HepG2 (cell line): Measurements from ENCODE around the gene RERE. TPM values are rescaled to one million over a fixed set of nuclear protein-coding genes. Genes with fewer than 3 reads are reported as not detected.
A peak's percentile ranks its signal among the peaks of the same experiment; 100 is the strongest.

ENCODE experiments used
- ATAC-seq: fragments of 200-7000 bp; cut with Tn5 transposase; 3 replicates; pipeline ENCODE4 v1.9.1; 2020; ENCODE audit warnings: mild to moderate bottlenecking, moderate library complexity
- BruUV-seq: library from RNA; stranded (reverse); fragments of 400-500 nt; replicated peaks from 2 replicates; lab custom pipeline; 2021; lab: Mats Ljungman, UMichigan
- CTCF ChIA-PET: fragments of 300-600 bp; formaldehyde crosslinking; extraction: SDS; loops from one replicate; lab custom pipeline; 2021; ENCODE audit warnings: low total read pairs, inconsistent platforms, low intra/inter-chr PET ratio; lab: Yijun Ruan, JAX
- POLR2A ChIA-PET: fragments of 350-600 bp; sonication (Branson Sonifier 250); formaldehyde crosslinking; loops from one replicate; lab custom pipeline; 2020; ENCODE audit warnings: antibody characterized with exemption, inconsistent platforms; lab: Yijun Ruan, JAX
- DNase-seq: peaks from one replicate; pipeline ENCODE4 v3.0.0-alpha.2; 2015; ENCODE audit warnings: low spot score
- FAIRE-seq: peaks from 3 replicates; lab custom pipeline; 2011; peaks lifted over from hg19 to GRCh38; lab: Jason Lieb, UNC
- H2AFZ ChIP-seq: one replicate; pipeline ENCODE4 v1.6.1; 2011; ENCODE audit warnings: low read length, inconsistent platforms
- H3K27ac ChIP-seq: fragments of 300-600 bp; 3 replicates; pipeline ENCODE4 v1.8.0; 2011; ENCODE audit warnings: mixed run types, mild to moderate bottlenecking, mixed read lengths, low read length, inconsistent platforms; ENCODE audit not compliant: insufficient read depth; ENCODE audit errors: extremely low read length
- H3K27me3 ChIP-seq, 2 experiments: fragments of 200-600 bp in 1 of 2; 2 replicates in 1 of 2; 3 replicates in 1 of 2; pipeline versions ENCODE4 v1.6.0 to v1.8.0; 2011; ENCODE audit warnings: low read length in 2 of 2, mild to moderate bottlenecking in 2 of 2, moderate library complexity in 2 of 2, inconsistent platforms in 1 of 2; ENCODE audit not compliant: insufficient read depth in 2 of 2, control insufficient read depth in 1 of 2
- H3K36me3 ChIP-seq, 2 experiments: fragments of 200-600 bp in 1 of 2; replicated peaks in 1 of 2; 2 replicates in 1 of 2; 3 replicates in 1 of 2; pipeline versions ENCODE4 v1.5.1 to v1.8.0; 2011; ENCODE audit warnings: low read length in 2 of 2, inconsistent platforms in 1 of 2; ENCODE audit not compliant: insufficient read depth in 2 of 2, control insufficient read depth in 1 of 2
- H3K4me1 ChIP-seq: 2 replicates; pipeline ENCODE4 v1.5.1; 2012; ENCODE audit warnings: low read length, inconsistent platforms; ENCODE audit not compliant: insufficient read depth
- H3K4me2 ChIP-seq: 2 replicates; pipeline ENCODE4 v1.6.0; 2011; ENCODE audit warnings: low read depth, low read length, inconsistent platforms
- H3K4me3 ChIP-seq, 3 experiments: fragments of 200-600 bp in 1 of 3; sonication (generic), shearing (Covaris generic) in 1 of 3; replicated peaks in 1 of 3; 2 replicates each; pipeline ENCODE4 v1.5.1; 2011 to 2016; ENCODE audit warnings: low read length in 3 of 3, inconsistent platforms in 2 of 3, low read depth in 2 of 3, mild to moderate bottlenecking in 2 of 3, control low read depth in 1 of 3, mixed read lengths in 1 of 3; ENCODE audit not compliant: insufficient read depth in 1 of 3
- H3K79me2 ChIP-seq: one replicate; pipeline ENCODE4 v1.6.1; 2011; ENCODE audit warnings: low read length, inconsistent platforms; ENCODE audit not compliant: insufficient read depth
- H3K9ac ChIP-seq: 2 replicates; pipeline ENCODE4 v1.6.0; 2011; ENCODE audit warnings: mild to moderate bottlenecking, low read depth, low read length, inconsistent platforms; ENCODE audit not compliant: insufficient read depth
- H3K9me3 ChIP-seq: 2 replicates; pipeline ENCODE4 v1.5.1; 2012; ENCODE audit warnings: mild to moderate bottlenecking, low read length
- H4K20me1 ChIP-seq: 2 replicates; pipeline ENCODE4 v1.6.0; 2011; ENCODE audit warnings: inconsistent platforms, mild to moderate bottlenecking, low read length, moderate library complexity; ENCODE audit not compliant: insufficient read depth
- HDAC2 ChIP-seq: sonication (generic); formaldehyde crosslinking; IDR thresholded peaks from 2 replicates; pipeline ENCODE4 v1.4.0; 2020; ENCODE audit warnings: missing genetic modification reagents
- NCOA1 ChIP-seq: sonication (generic); formaldehyde crosslinking; IDR thresholded peaks from 2 replicates; pipeline ENCODE4 v1.9.0; 2021; ENCODE audit warnings: missing genetic modification reagents
- SAP130 ChIP-seq: IDR thresholded peaks from 2 replicates; pipeline ENCODE4 v1.6.1; 2016; ENCODE audit warnings: low read depth
- SOX6 ChIP-seq, 2 experiments: fragments of 450-650 bp in 1 of 2; sonication (generic) in 1 of 2; formaldehyde crosslinking in 1 of 2; IDR thresholded peaks; 2 replicates each; pipeline versions ENCODE4 v1.4.0 to v1.6.1; 2017 to 2020; ENCODE audit warnings: antibody characterized with exemption in 1 of 2, mild to moderate bottlenecking in 1 of 2, missing genetic modification reagents in 1 of 2
- ZNF230 ChIP-seq: sonication (generic); formaldehyde crosslinking; IDR thresholded peaks from 2 replicates; pipeline ENCODE4 v1.4.0; 2020; ENCODE audit warnings: mild to moderate bottlenecking, missing genetic modification reagents
- ZSCAN20 ChIP-seq: sonication (generic); formaldehyde crosslinking; IDR thresholded peaks from 2 replicates; pipeline ENCODE4 v1.4.0; 2020; ENCODE audit warnings: missing genetic modification reagents, mild to moderate bottlenecking, borderline replicate concordance
- WGBS: methylation state at CpG from one replicate; pipeline ENCODE4 v1.1.6; 2017; ENCODE audit warnings: low lambda C conversion rate; 5-methylcytosine and 5-hydroxymethylcytosine counted together
- in situ Hi-C: cut with HindIII; loops from 2 replicates; pipeline ENCODE4 v1.10.0; 2017; ENCODE audit warnings: low pct_unique_long_range_greater_than_20kb; ENCODE audit not compliant: extremely low pct_ligation_motif_present
- intact Hi-C: fragments of 100-400 bp; cut with micrococcal nuclease; formaldehyde crosslinking; loops from one replicate; pipeline ENCODE4 v1.10.0; 2022; ENCODE audit not compliant: unreplicated experiment
- polyA plus RNA-seq, 8 experiments: library from polyadenylated mRNA; depleted of rRNA in 3 of 8; stranded (reverse) in 7 of 8; unstranded in 1 of 8; fragments of >200 nt; fragmentation: Illumina TruSeq in 4 of 8; extraction: Trizol in 4 of 8; gene quantifications; 2 replicates each; pipeline versions ENCODE4 v1.2.1 to v1.2.3, GENCODE V29; 2011 to 2016; ENCODE audit warnings: low read depth in 4 of 8, missing spikeins in 1 of 8, mixed read lengths in 1 of 8; ENCODE audit not compliant: insufficient read depth in 1 of 8
- total RNA-seq, 5 experiments: library from RNA; depleted of rRNA; stranded (reverse); fragments of >200 nt; fragmentation: Illumina TruSeq; extraction: Trizol; gene quantifications; 2 replicates each; pipeline ENCODE4 v1.2.3, GENCODE V29; 2016; ENCODE audit warnings: low read depth in 1 of 5
- TF ChIP-seq, protein P1 (sequence below): sonication (generic); formaldehyde crosslinking; conservative IDR thresholded peaks from 2 replicates; pipeline ENCODE4 v1.4.0; 2020; ENCODE audit warnings: missing genetic modification reagents
- TF ChIP-seq, protein P2 (sequence below): sonication (generic); formaldehyde crosslinking; IDR thresholded peaks from 2 replicates; pipeline ENCODE4 v1.5.0; 2020; ENCODE audit warnings: mild to moderate bottlenecking, missing genetic modification reagents
- TF ChIP-seq, protein P3 (sequence below): IDR thresholded peaks from 2 replicates; pipeline ENCODE4 v1.6.1; 2016; ENCODE audit warnings: mild to moderate bottlenecking
- TF ChIP-seq, protein P4 (sequence below): sonication (generic); formaldehyde crosslinking; IDR thresholded peaks from 2 replicates; pipeline ENCODE4 v1.5.0; 2020; ENCODE audit warnings: missing genetic modification reagents

The RERE gene
- total and polyA plus RNA-seq, 2 of the 13 experiments (the other 11 are each of a cell fraction or from before 2014, with no cell fraction given), result 18.3 to 21.9 TPM

DNA sequence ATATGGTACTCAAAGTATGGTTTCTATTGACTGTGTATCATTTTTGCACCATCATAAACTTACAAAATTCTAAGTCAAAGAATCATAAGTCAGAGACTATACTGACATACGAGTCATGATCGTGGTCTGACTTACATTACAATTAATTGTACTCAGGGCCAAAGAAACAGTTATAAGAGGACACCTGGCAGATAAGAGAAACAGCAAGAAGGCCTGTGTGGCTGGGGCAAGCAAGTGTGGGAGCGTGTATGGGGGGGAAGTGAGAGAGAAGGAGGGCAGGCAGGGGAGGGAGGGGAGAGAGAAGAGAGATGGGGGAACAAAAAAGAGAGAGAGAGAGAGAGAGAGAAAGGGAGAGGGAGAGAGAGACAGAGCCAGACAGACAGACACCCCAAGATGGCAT, 70.9 kb downstream of the RERE start:
- Histone ChIP-seq H3K36me3 (no peaks in the 10 kb centered on the region), H3K4me3 (no peak overlapping the region), H3K79me2 (peaks cover 54% of the 10 kb centered on the region), H3K4me2 (no peak overlapping the region; the same call in 1 of the 2 replicates), H4K20me1 (no peaks in the 10 kb centered on the region), H3K9me3 (no peaks in the 10 kb centered on the region), H3K4me1 (peaks cover 68% of the 10 kb centered on the region), H3K27me3 (no peaks in the 10 kb centered on the region), H3K9ac (no peak overlapping the region), H2AFZ (no peak overlapping the region), H3K27ac (no peak overlapping the region)
- intact Hi-C loops, result no loop called here
- FAIRE-seq (no peak), DNase-seq (no peak), ATAC-seq (no peak)
- POLR2A ChIA-PET, result no interaction called here
- in situ Hi-C loops, result no loop called here
- CTCF ChIA-PET, result no interaction called here
- no peak for TF ChIP-seq ZNF230 (CRISPR knock-in tag)
- TF ChIP-seq, protein P1, sequence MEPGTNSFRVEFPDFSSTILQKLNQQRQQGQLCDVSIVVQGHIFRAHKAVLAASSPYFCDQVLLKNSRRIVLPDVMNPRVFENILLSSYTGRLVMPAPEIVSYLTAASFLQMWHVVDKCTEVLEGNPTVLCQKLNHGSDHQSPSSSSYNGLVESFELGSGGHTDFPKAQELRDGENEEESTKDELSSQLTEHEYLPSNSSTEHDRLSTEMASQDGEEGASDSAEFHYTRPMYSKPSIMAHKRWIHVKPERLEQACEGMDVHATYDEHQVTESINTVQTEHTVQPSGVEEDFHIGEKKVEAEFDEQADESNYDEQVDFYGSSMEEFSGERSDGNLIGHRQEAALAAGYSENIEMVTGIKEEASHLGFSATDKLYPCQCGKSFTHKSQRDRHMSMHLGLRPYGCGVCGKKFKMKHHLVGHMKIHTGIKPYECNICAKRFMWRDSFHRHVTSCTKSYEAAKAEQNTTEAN (CRISPR knock-in tag), result no peak
- TF ChIP-seq, protein P2, sequence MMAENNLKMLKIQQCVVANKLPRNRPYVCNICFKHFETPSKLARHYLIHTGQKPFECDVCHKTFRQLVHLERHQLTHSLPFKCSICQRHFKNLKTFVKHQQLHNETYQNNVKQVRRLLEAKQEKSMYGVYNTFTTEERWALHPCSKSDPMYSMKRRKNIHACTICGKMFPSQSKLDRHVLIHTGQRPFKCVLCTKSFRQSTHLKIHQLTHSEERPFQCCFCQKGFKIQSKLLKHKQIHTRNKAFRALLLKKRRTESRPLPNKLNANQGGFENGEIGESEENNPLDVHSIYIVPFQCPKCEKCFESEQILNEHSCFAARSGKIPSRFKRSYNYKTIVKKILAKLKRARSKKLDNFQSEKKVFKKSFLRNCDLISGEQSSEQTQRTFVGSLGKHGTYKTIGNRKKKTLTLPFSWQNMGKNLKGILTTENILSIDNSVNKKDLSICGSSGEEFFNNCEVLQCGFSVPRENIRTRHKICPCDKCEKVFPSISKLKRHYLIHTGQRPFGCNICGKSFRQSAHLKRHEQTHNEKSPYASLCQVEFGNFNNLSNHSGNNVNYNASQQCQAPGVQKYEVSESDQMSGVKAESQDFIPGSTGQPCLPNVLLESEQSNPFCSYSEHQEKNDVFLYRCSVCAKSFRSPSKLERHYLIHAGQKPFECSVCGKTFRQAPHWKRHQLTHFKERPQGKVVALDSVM, result no peak
- 96% methylated on average over 3 of the region's 3 CpGs for whole genome bisulfite sequencing
- no TSS peak for BruUV-seq

DNA sequence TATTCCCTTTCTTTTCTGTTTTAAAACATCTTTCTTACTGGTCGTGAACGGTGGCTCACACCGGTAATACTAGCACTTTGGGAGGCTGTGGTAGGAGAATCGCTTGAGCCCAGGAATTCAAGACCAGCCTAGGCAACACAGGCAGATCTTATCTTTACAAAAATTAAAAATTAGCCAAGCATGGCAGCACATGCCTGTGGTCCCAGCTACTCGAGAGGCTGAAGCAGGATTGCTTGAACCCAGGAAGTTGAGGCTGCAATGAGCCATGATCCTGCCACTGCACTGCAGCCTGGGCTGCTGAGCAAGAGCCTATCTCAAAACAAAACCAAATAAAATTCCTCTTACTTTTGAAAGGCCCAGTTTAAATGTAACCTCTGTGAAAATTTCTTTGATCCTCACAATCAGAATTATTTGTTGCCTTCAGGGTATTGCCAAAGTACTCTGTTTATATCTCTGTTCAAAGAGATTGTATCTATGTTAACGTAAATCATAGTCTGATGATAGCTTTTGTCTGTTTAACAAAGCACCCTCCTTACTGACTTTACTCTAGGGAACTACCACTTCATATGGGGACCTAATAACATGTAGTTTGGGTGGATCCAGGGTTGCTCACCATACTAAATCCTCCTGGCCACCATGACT, 71.6 kb downstream of the RERE start:
- no peaks in the 10 kb centered on the region for H3K36me3 ChIP-seq
- ATAC-seq, result peak; percentile 26
- H3K9me3 ChIP-seq, result no peaks in the 10 kb centered on the region
- H3K27me3 ChIP-seq, result no peaks in the 10 kb centered on the region
- H3K4me2 ChIP-seq, result peak overlapping the region; percentile 36
- peak; percentile 73 for DNase-seq
- WGBS, result 39% methylated on average over 6 of the region's 6 CpGs
- H4K20me1 ChIP-seq, result no peaks in the 10 kb centered on the region
- no peak overlapping the region for H2AFZ ChIP-seq
- FAIRE-seq, result no peak
- ChIA-PET POLR2A (no interaction called here), CTCF (no interaction called here)
- in situ Hi-C loops, result no loop called here
- 0 out of 2 replicates have a peak overlapping the region, but pooled peaks have one; percentile 1 for H3K9ac ChIP-seq
- intact Hi-C loops, result no loop called here
- no peak overlapping the region for H3K4me3 ChIP-seq
- BruUV-seq, result no TSS peak
- peak overlapping the region; percentile 48 for H3K27ac ChIP-seq
- peaks cover 72% of the 10 kb centered on the region for H3K4me1 ChIP-seq
- peaks cover 54% of the 10 kb centered on the region for H3K79me2 ChIP-seq
- no peak for TF ChIP-seq SOX6 (IDR thresholded peaks at IDR 0.05)
- TF ChIP-seq SOX6 (CRISPR knock-in tag; IDR thresholded peaks at IDR 0.05), result peak; percentile 44; the same call in 1 of the 2 replicates
- TF ChIP-seq NCOA1 (CRISPR knock-in tag), result no peak
- TF ChIP-seq SAP130, result peak; percentile 21; the same call in 1 of the 2 replicates
- TF ChIP-seq, protein P3, sequence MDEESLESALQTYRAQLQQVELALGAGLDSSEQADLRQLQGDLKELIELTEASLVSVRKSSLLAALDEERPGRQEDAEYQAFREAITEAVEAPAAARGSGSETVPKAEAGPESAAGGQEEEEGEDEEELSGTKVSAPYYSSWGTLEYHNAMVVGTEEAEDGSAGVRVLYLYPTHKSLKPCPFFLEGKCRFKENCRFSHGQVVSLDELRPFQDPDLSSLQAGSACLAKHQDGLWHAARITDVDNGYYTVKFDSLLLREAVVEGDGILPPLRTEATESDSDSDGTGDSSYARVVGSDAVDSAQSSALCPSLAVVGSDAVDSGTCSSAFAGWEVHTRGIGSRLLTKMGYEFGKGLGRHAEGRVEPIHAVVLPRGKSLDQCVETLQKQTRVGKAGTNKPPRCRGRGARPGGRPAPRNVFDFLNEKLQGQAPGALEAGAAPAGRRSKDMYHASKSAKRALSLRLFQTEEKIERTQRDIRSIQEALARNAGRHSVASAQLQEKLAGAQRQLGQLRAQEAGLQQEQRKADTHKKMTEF (CRISPR knock-in tag), result peak; percentile 34; the same call in 1 of the 2 replicates
- no peak for TF ChIP-seq ZSCAN20 (CRISPR knock-in tag)
- TF ChIP-seq, protein P4, sequence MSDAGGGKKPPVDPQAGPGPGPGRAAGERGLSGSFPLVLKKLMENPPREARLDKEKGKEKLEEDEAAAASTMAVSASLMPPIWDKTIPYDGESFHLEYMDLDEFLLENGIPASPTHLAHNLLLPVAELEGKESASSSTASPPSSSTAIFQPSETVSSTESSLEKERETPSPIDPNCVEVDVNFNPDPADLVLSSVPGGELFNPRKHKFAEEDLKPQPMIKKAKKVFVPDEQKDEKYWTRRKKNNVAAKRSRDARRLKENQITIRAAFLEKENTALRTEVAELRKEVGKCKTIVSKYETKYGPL, result no peak
- 0 out of 2 replicates have a peak, but pooled peaks have one; percentile 13 for TF ChIP-seq HDAC2 (CRISPR knock-in tag)
